Pancreas (tissue), 10 donors: Measurements from ENCODE around the gene TMEM156. TPM values are rescaled to one million over a fixed set of nuclear protein-coding genes. Genes with fewer than 3 reads are reported as not detected.
A peak's percentile ranks its signal among the peaks of the same experiment; 100 is the strongest.

Experiments
- ATAC-seq, 4 donors: fragments of 200-7000 bp; cut with Tn5 transposase; one replicate each; pipeline versions ENCODE4 v1.8.0 to v1.9.1; 2020; ENCODE audit warnings: mild to moderate bottlenecking in 4 of 4, moderate library complexity in 4 of 4
- DNase-seq, 6 donors: peaks; one replicate each; pipeline ENCODE4 v3.0.0-alpha.2; 2020
- FAIRE-seq: peaks from 2 replicates; lab custom pipeline; 2012; peaks lifted over from hg19 to GRCh38; lab: Jason Lieb, UNC
- H3K27ac ChIP-seq, 4 donors: fragments of 200-600 bp; sonication (generic); 1 replicate in 3 of 4; 2 replicates in 1 of 4; pipeline versions ENCODE4 v1.5.0 to v1.8.0; 2020
- H3K27me3 ChIP-seq, 4 donors: fragments of 200-600 bp; one replicate each; pipeline ENCODE4 v1.8.0; 2021
- H3K36me3 ChIP-seq, 3 donors: fragments of 200-600 bp; sonication (generic) in 1 of 3; one replicate each; pipeline versions ENCODE4 v1.5.0 to v1.8.0; 2020 to 2021
- H3K4me1 ChIP-seq, 3 donors: fragments of 200-600 bp; one replicate each; pipeline ENCODE4 v1.8.0; 2021
- H3K4me3 ChIP-seq, 4 donors: fragments of 200-600 bp; sonication (generic) in 2 of 4; one replicate each; pipeline versions ENCODE4 v1.5.0 to v1.8.0; 2020 to 2021
- H3K9me3 ChIP-seq, 4 donors: fragments of 200-600 bp; one replicate each; pipeline ENCODE4 v1.8.0; 2021
- CTCF ChIP-seq, 4 donors: fragments of 200-600 bp; sonication (generic) in 3 of 4; IDR thresholded peaks; one replicate each; pipeline versions ENCODE4 v1.5.0 to v1.8.0; 2021; ENCODE audit warnings: antibody characterized with exemption in 4 of 4
- WGBS, 2 donors: extraction: QIAGEN DNeasy Blood & Tissue Kit; methylation state at CpG; one replicate each; pipeline ENCODE4 v1.1.7; 2013; 5-methylcytosine and 5-hydroxymethylcytosine counted together
- intact Hi-C, 3 donors: fragments of 100-400 bp; cut with DNase I; formaldehyde crosslinking; loops; one replicate each; pipeline versions ENCODE4 v1.11.1 to v1.14.2; 2022
- polyA plus RNA-seq, 2 donors: library from polyadenylated mRNA; stranded (reverse); fragments of 200-250 nt; gene quantifications; one replicate each; pipeline ENCODE4 v1.2.3, GENCODE V29; 2013
- total RNA-seq, 6 donors: library from RNA; stranded (reverse); fragmentation: NEBNext Ultra II Directional in 4 of 6; extraction: Animal tissue kit (Norgen Biotek cat#: 25700) in 4 of 6; gene quantifications; one replicate each; pipeline versions ENCODE4 v1.2.1 to v1.2.4, GENCODE V29; 2021 to 2023
- donor health status: healthy with polysubstance abuse.
- donor health status: DM: no; HTN: no; CAD: no; lungs with moderate emphysema.
- donor health status: DM: no; HTN: no; CAD: no.
- donor health status: control.
- donor health status: control.
- donor health status: Bipolar disorder and iron deficiency.
- donor health status: DM: yes; HTN: yes; CAD: no.
- donor health status: DM: no; HTN: no; CAD: no.
- donor health status: DM: no; HTN: no; CAD: no.
- donor health status: DM: yes; HTN: yes; CAD: no.

TMEM156 gene
- total and polyA plus RNA-seq, 8 donors, result 0.08 to 1.8 (median 0.53) TPM

DNA sequence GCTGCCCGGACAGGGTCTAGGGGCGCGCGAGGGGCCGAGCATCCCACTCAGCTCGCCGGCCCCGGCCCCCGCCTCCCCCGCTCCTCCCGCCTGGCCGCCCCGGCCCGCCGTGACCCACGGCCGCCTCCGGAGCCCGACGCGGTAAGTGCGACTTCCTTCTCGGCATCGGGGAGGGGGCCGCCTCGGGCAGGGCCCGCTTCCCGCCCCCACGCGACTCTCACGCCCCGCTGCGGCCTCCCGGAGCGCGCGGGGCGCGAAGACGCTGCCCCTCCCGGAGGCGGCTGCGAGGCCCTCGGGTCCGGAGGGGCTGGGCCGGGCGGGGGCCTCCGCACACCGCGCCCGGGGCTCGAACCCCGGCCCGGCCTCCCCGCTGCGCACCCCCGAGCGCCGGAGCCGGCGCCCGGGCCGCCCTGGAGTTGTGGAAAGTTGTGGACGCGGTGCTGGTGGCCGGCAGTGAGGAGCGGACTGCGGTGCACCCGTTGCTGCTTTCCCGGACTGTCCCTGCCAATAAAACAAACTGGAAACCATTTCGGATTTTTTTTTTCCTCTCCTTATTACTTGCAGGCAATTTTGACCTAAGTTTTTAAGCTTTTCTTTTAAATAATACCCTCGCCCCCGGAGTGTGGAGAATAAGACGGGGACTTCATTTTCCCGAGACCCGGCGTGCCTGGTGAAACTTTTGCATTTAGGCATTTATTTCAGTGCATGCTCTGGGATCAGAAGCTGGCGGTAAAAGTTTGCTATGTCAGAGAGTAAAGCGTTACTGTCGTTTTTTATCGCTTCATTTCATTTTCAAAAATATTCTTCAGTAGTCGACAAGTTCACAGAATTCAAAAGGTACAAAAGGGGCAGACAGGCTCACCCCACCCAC, 13.0 kb upstream of the TMEM156 start:
- H3K9me3 ChIP-seq, result no peaks in the 10 kb centered on the region
- 1 to 3% methylated on average over 37 to 82 of the region's 82 CpGs for WGBS, 2 donors
- FAIRE-seq (no peak), DNase-seq (peak in 5 of 6 donors; percentile 24 to 72 (median 40)), ATAC-seq (peak; percentile 15 to 54 (median 22))
- peak overlapping the region; percentile 61 to 91 (median 85) for H3K27ac ChIP-seq
- intact Hi-C loops, result no loop called here
- H3K36me3 ChIP-seq, result no peaks in the 10 kb centered on the region
- H3K4me3 ChIP-seq, result peak overlapping the region; percentile 65 to 89 (median 79)
- no peak for TF ChIP-seq CTCF (IDR thresholded peaks at IDR 0.05)
- H3K4me1 ChIP-seq, result peaks cover 0 to 11% (median 0%) of the 10 kb centered on the region in 3 donors
- H3K27me3 ChIP-seq, result no peaks in the 10 kb centered on the region

DNA sequence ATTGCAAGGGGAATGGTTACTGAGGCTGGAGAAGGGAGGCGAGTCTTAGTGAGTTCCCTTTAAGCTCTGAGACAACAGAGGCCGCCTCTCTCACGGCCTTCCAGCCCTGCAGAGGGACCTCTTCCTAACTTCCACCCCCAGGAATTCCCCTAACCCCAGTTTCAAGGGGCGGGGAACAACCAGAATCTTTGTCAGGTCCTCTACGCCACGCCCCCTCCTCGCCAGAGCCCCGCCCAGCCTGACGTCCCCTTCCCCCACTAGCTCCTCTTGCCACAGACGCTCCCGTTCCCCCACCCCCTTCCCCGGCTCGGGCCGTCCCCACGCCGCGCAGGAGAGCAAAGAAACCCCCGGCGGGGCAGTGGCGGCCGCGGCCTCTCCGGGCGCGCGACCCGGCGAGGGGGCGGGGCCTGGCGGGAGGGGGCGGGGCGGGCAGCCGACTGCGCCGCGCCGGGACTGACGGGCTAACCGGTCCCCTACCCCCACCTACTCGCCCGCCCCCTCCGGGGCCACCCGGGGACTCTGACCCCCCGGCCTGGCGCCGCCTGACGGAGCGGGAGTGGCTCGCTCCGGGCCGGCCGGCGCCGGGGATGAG, 12.3 kb upstream of the TMEM156 start:
- DNase-seq (peak; percentile 90 to 96 (median 92)), ATAC-seq (peak; percentile 85 to 94 (median 90)), FAIRE-seq (no peak)
- Histone ChIP-seq H3K27ac (peak overlapping the region; percentile 61 to 91 (median 85)), H3K4me3 (peak overlapping the region; percentile 65 to 89 (median 79)), H3K36me3 (no peaks in the 10 kb centered on the region), H3K4me1 (peaks cover 0 to 11% (median 0%) of the 10 kb centered on the region in 3 donors), H3K27me3 (no peaks in the 10 kb centered on the region), H3K9me3 (no peaks in the 10 kb centered on the region)
- WGBS, 2 donors, result 1% methylated on average over 42 to 53 of the region's 54 CpGs
- no peak for TF ChIP-seq CTCF (IDR thresholded peaks at IDR 0.05)
- intact Hi-C loops, result no loop called here

DNA sequence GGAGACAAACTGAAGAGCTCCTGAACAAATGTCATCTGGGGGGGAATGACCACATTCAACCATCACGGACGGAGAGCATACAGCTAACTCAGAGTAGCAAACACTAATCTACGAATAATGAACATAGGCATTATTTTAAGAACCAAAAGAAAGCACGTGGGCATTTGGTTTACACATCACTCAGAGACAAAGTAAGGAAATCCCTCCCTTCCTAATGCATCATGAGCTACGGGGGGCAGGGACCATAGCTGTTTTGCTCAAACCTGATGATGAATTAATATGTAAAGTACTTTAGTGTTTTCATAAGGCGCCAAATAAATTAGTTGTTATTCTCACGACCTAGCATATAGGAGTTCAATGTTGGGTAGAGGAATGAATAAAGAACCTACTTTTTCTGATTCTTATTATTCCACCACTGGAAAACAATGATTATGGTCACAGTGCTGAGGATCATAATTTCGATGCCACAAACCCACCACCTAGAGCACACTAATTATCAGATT, 11.7 kb upstream of the TMEM156 start:
- Histone ChIP-seq H3K4me1 (peaks cover 0 to 11% (median 0%) of the 10 kb centered on the region in 3 donors), H3K9me3 (no peaks in the 10 kb centered on the region), H3K36me3 (no peaks in the 10 kb centered on the region), H3K27ac (peak overlapping the region; percentile 37 to 91 (median 85)), H3K4me3 (peak overlapping the region; percentile 65 to 89 (median 79)), H3K27me3 (no peaks in the 10 kb centered on the region)
- ATAC-seq (peak in 1 of 4 donors; percentile 1), DNase-seq (no peak), FAIRE-seq (no peak)
- intact Hi-C loops, result no loop called here
- 9% methylated on average over 8 of the region's 8 CpGs for WGBS, 2 donors
- no peak for TF ChIP-seq CTCF (IDR thresholded peaks at IDR 0.05)

DNA sequence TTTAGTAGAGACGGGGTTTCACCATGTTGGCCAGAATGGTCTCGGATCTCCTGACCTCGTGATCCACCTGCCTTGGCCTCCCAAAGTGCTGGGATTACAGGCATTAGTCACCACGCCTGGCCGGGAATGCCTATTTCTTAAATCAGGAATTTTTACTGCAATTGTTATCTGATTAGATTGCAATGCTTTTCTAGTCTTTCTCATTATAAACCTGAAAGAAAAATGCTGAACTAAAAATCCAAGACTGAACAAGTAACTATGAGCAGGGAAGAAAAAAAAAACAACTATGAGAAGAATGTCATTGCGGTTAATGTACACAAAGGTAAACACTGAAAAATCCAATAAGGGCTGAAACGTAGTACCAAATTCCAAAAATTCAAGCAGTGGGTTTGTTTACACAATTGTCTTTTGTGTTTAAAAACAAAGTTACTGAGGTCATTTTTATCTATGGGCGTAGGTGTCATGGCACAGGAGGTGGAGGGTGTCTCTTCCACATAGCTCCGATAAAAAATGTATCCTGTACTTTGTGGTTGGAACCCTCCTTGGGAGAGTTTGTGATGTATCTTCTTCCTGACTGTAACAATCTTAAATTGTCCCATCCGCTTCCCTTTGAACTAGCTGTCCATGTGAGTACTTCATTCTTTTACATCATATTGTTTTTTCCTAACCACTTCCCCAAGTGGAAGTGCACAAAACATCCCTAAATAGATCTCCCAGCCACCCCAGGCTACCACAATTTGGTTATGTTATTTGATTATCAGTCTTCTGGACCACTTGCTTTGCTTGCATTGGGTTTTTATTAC, 11.1 kb upstream of the TMEM156 start:
- H3K4me1 ChIP-seq, result peaks cover 0 to 11% (median 0%) of the 10 kb centered on the region in 3 donors
- H3K36me3 ChIP-seq, result no peaks in the 10 kb centered on the region
- peak overlapping the region; percentile 37 to 91 (median 85) for H3K27ac ChIP-seq
- no peaks in the 10 kb centered on the region for H3K9me3 ChIP-seq
- WGBS, 2 donors, result 47 to 53% methylated on average over 10 of the region's 10 CpGs
- TF ChIP-seq CTCF (IDR thresholded peaks at IDR 0.05), result no peak
- no peak for ATAC-seq
- no peak for DNase-seq
- no peak overlapping the region for H3K4me3 ChIP-seq
- no peak for FAIRE-seq
- intact Hi-C loops, result no loop called here
- no peaks in the 10 kb centered on the region for H3K27me3 ChIP-seq
